ENCODE data around the gene PCDHA11. TPM values are rescaled to one million over a fixed set of nuclear protein-coding genes. Genes with fewer than 3 reads are reported as not detected.
"Not testable (repeated sequence)": the region's sequence is repeated elsewhere in the genome, so short reads cannot be mapped to it uniquely, and the experiment has no call there.

PCDHA11 gene
- total RNA-seq (2022) (not detected in 2 replicates), Bru-seq, nascent RNA (percentile 14 among the genes with signal in this experiment), BruChase-seq, experiment 1, labeled RNA remaining after a 2-hour chase (not detected), BruChase-seq, experiment 2, labeled RNA remaining after a 6-hour chase (not detected)
- long read RNA-seq: 0 reads

DNA sequence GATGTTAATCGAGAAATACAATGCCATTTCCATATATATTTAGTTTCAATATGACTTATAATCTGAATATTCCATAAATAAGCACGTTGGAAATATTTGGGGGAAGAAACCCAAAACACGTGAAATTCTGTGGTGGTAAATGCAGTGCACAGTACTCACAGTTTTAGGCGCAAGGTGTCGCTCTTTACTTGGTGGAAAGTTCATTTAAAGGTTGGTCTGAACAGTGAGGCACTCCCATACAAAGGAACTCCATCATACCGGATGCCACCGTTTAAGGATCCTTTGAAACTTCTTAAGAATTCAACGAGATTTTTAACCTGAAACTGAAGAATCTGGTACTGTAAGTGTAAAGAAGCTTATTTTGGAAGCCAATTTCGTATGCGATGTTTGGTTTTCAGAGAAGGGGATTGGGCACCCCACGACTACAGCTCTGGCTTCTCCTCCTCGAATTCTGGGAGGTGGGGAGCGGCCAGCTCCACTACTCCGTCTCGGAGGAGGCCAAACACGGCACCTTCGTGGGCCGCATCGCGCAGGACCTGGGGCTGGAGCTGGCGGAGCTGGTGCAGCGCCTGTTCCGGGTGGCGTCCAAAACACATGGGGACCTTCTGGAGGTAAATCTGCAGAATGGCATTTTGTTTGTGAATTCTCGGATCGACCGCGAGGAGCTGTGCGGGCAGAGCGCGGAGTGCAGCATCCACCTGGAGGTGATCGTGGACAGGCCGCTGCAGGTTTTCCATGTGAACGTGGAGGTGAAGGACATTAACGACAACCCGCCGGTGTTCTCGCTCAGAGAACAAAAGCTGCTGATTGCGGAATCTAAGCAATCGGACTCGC lies at the start of gene PCDHA11:
TSS of gene PCDHA11 (plus strand) at position 237 of the 834 bp plus-strand sequence. CDS start at position 384, 147 bp downstream.
- no peaks in the 10 kb centered on the region for H3K4me1 Mint-ChIP-seq (ENCODE audit: low read depth, unreplicated experiment)
- CTCF ChIA-PET: no interaction called here
- DNase-seq: no peak
- Histone ChIP-seq H3K27me3 (replicated peaks; ENCODE audit: control insufficient read depth, insufficient read depth, low read length) (no peaks in the 10 kb centered on the region), H3K36me3 (ENCODE audit: control insufficient read depth, insufficient read depth, low read length) (no peaks in the 10 kb centered on the region), H3K4me3 (ENCODE audit: low read depth, low read length) (no peak within 1 kb of the TSS), H3K4me1 (no peaks in the 10 kb centered on the region), H3K9me3 (peaks cover 3% of the 10 kb centered on the region; the same call in 1 of the 2 replicates)
- POLR2A ChIA-PET: no interaction called here
- peaks cover 9% of the 10 kb centered on the region for H3K9me3 Mint-ChIP-seq (ENCODE audit: unreplicated experiment)
- intact Hi-C loops (cut with micrococcal nuclease; ENCODE audit: unreplicated experiment): no loop called here
- no peaks in the 10 kb centered on the region for H3K36me3 Mint-ChIP-seq (ENCODE audit: insufficient read depth, unreplicated experiment)
- no peak within 1 kb of the TSS for H3K27ac Mint-ChIP-seq (ENCODE audit: unreplicated experiment)
- TF ChIP-seq, protein P1, sequence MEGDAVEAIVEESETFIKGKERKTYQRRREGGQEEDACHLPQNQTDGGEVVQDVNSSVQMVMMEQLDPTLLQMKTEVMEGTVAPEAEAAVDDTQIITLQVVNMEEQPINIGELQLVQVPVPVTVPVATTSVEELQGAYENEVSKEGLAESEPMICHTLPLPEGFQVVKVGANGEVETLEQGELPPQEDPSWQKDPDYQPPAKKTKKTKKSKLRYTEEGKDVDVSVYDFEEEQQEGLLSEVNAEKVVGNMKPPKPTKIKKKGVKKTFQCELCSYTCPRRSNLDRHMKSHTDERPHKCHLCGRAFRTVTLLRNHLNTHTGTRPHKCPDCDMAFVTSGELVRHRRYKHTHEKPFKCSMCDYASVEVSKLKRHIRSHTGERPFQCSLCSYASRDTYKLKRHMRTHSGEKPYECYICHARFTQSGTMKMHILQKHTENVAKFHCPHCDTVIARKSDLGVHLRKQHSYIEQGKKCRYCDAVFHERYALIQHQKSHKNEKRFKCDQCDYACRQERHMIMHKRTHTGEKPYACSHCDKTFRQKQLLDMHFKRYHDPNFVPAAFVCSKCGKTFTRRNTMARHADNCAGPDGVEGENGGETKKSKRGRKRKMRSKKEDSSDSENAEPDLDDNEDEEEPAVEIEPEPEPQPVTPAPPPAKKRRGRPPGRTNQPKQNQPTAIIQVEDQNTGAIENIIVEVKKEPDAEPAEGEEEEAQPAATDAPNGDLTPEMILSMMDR (IDR thresholded peaks at IDR 0.05; ENCODE audit: insufficient read depth in 1 of 2, low read depth in 1 of 2, low read length in 1 of 2, severe bottlenecking in 1 of 2, unreplicated experiment in 1 of 2): no peak
- BruUV-seq (replicated peaks): no TSS peak
- peak within 1 kb of the TSS; percentile 31 for H3K4me3 Mint-ChIP-seq (ENCODE audit: unreplicated experiment)
- no peaks in the 10 kb centered on the region for H3K27me3 Mint-ChIP-seq (ENCODE audit: insufficient read depth, unreplicated experiment)

DNA sequence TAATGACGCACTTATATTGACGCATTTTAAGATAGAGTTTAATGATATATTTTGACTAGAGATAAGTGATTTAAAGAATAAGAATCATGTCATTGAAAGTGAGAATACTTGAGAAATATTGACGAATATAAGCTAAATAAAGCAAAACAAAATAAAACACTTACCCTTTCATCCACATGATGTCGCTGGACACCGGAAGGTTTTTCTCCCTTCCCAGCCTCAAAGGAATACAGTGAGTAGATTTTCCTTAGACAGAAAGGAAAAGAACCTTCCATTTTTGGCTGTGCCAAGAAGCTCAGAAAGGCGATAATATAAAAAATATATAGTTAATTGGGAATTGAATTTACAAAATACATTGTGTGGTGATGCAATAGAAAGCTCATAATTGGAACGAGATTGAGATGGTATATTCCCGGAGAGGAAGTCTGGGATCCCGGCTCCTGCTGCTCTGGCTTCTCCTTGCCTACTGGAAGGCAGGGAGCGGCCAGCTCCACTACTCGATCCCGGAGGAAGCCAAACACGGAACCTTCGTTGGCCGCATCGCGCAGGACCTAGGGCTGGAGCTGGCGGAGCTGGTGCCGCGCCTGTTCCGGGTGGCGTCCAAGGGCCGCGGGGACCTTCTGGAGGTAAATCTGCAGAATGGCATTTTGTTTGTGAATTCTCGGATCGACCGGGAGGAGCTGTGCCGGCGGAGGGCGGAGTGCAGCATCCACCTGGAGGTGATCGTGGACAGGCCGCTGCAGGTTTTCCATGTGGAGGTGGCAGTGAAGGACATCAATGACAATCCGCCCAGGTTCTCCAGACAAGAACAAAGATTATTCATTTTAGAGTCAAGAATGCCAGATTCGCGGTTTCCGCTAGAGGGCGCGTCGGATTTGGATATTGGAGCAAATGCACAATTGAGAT lies 47.1 kb upstream of the PCDHA11 start, which contains the start of gene PCDHA5:
TSS of gene PCDHA5 (plus strand) at position 239 of the 906 bp plus-strand sequence.
- H3K4me1 ChIP-seq: no peaks in the 10 kb centered on the region
- H3K27me3 ChIP-seq (replicated peaks; ENCODE audit: control insufficient read depth, insufficient read depth, low read length): no peaks in the 10 kb centered on the region
- H3K9me3 Mint-ChIP-seq (ENCODE audit: unreplicated experiment): peaks cover 6% of the 10 kb centered on the region
- no peak within 1 kb of the TSS for H3K27ac Mint-ChIP-seq (ENCODE audit: unreplicated experiment)
- no peak for DNase-seq
- no peak within 1 kb of the TSS for H3K4me3 ChIP-seq (ENCODE audit: low read depth, low read length)
- TF ChIP-seq, protein P1 (IDR thresholded peaks at IDR 0.05; ENCODE audit: insufficient read depth in 1 of 2, low read depth in 1 of 2, low read length in 1 of 2, severe bottlenecking in 1 of 2, unreplicated experiment in 1 of 2): no peak
- no peaks in the 10 kb centered on the region for H3K27me3 Mint-ChIP-seq (ENCODE audit: insufficient read depth, unreplicated experiment)
- no peaks in the 10 kb centered on the region for H3K9me3 ChIP-seq
- H3K4me3 Mint-ChIP-seq (ENCODE audit: unreplicated experiment): no peak within 1 kb of the TSS
- no peaks in the 10 kb centered on the region for H3K36me3 Mint-ChIP-seq (ENCODE audit: insufficient read depth, unreplicated experiment)
- H3K36me3 ChIP-seq (ENCODE audit: control insufficient read depth, insufficient read depth, low read length): no peaks in the 10 kb centered on the region
- intact Hi-C loops (cut with micrococcal nuclease; ENCODE audit: unreplicated experiment): no loop called here
- ChIA-PET POLR2A (no interaction called here), CTCF (no interaction called here)
- BruUV-seq (replicated peaks): no TSS peak
- H3K4me1 Mint-ChIP-seq (ENCODE audit: low read depth, unreplicated experiment): no peaks in the 10 kb centered on the region

DNA sequence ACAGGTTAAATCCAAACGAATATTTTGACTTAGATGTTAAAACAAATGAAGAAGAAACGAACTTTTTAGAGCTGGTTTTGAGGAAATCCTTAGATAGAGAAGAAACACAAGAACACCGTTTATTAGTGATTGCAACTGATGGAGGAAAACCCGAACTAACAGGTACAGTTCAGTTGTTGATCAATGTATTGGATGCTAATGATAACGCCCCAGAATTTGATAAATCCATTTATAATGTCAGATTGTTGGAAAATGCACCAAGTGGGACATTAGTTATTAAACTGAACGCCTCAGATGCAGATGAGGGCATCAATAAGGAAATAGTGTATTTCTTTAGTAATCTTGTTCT lies 46.5 kb upstream of the PCDHA11 start:
- TF ChIP-seq, protein P1 (IDR thresholded peaks at IDR 0.05; ENCODE audit: insufficient read depth in 1 of 2, low read depth in 1 of 2, low read length in 1 of 2, severe bottlenecking in 1 of 2, unreplicated experiment in 1 of 2): no peak
- Histone ChIP-seq H3K27me3 (replicated peaks; ENCODE audit: control insufficient read depth, insufficient read depth, low read length) (no peaks in the 10 kb centered on the region), H3K4me3 (ENCODE audit: low read depth, low read length) (no peak overlapping the region), H3K9me3 (no peaks in the 10 kb centered on the region), H3K4me1 (no peaks in the 10 kb centered on the region), H3K36me3 (ENCODE audit: control insufficient read depth, insufficient read depth, low read length) (no peaks in the 10 kb centered on the region)
- Mint-ChIP-seq H3K27me3 (ENCODE audit: insufficient read depth, unreplicated experiment) (no peaks in the 10 kb centered on the region), H3K9me3 (ENCODE audit: unreplicated experiment) (peaks cover 8% of the 10 kb centered on the region), H3K36me3 (ENCODE audit: insufficient read depth, unreplicated experiment) (no peaks in the 10 kb centered on the region), H3K4me1 (ENCODE audit: low read depth, unreplicated experiment) (no peaks in the 10 kb centered on the region), H3K4me3 (ENCODE audit: unreplicated experiment) (no peak overlapping the region), H3K27ac (ENCODE audit: unreplicated experiment) (no peak overlapping the region)
- ChIA-PET POLR2A (no interaction called here), CTCF (no interaction called here)
- no TSS peak for BruUV-seq (replicated peaks)
- intact Hi-C loops (cut with micrococcal nuclease; ENCODE audit: unreplicated experiment): no loop called here
- no peak for DNase-seq

DNA sequence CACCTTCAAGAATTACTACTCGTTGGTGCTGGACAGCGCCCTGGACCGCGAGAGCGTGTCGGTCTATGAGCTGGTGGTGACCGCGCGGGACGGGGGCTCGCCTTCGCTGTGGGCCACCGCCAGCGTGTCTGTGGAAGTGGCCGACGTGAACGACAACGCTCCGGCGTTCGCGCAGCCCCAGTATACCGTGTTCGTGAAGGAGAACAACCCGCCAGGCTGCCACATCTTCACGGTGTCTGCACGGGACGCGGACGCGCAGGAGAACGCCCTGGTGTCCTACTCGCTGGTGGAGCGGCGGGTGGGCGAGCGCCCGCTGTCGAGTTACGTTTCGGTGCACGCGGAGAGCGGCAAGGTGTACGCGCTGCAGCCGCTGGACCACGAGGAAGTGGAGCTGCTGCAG lies 45.8 kb upstream of the PCDHA11 start:
- BruUV-seq (replicated peaks); H3K4me3 Mint-ChIP-seq (ENCODE audit: unreplicated experiment); CTCF ChIA-PET; H3K27me3 Mint-ChIP-seq (ENCODE audit: insufficient read depth, unreplicated experiment); H3K27ac Mint-ChIP-seq (ENCODE audit: unreplicated experiment); H3K4me1 Mint-ChIP-seq (ENCODE audit: low read depth, unreplicated experiment); H3K4me3 ChIP-seq (ENCODE audit: low read depth, low read length); DNase-seq; POLR2A ChIA-PET; H3K9me3 Mint-ChIP-seq (ENCODE audit: unreplicated experiment); H3K4me1 ChIP-seq; H3K27me3 ChIP-seq (replicated peaks; ENCODE audit: control insufficient read depth, insufficient read depth, low read length); H3K36me3 ChIP-seq (ENCODE audit: control insufficient read depth, insufficient read depth, low read length); intact Hi-C loops (cut with micrococcal nuclease; ENCODE audit: unreplicated experiment); H3K36me3 Mint-ChIP-seq (ENCODE audit: insufficient read depth, unreplicated experiment); H3K9me3 ChIP-seq: not testable (repeated sequence)

Data from Caco-2 (cell line).